Caco-2 (cell line): ENCODE measurements around the gene TRIM24. TPM values are rescaled to one million over a fixed set of nuclear protein-coding genes. Genes with fewer than 3 reads are reported as not detected.

Experiments used
- BruUV-seq: library from RNA; stranded (reverse); fragments of 400-500 nt; replicated peaks from 2 replicates; lab custom pipeline; 2021; lab: Mats Ljungman, UMichigan
- CTCF ChIA-PET: fragments of 300-600 bp; sonication (Branson Sonifier 250); formaldehyde crosslinking; loops from one replicate; lab custom pipeline; 2022; ENCODE audit warnings: antibody characterized with exemption; lab: Charles Lee
- POLR2A ChIA-PET: fragments of 300-600 bp; sonication (Branson Sonifier 250); formaldehyde crosslinking; loops from one replicate; lab custom pipeline; 2022; ENCODE audit warnings: antibody characterized with exemption; lab: Charles Lee
- DNase-seq, 2 experiments: peaks; one replicate each; pipeline versions ENCODE4 v3.0.0 to v3.0.0-alpha.2; 2020 to 2022
- H3K27me3 ChIP-seq: replicated peaks from 2 replicates; pipeline ENCODE4 v1.6.0; 2011; ENCODE audit warnings: low read length; ENCODE audit not compliant: control insufficient read depth, insufficient read depth
- H3K36me3 ChIP-seq: 2 replicates; pipeline ENCODE4 v1.5.1; 2011; ENCODE audit warnings: low read length; ENCODE audit not compliant: control insufficient read depth, insufficient read depth
- H3K4me1 ChIP-seq: fragments of 250-450 bp; sonication (Bioruptor Pico); 2 replicates; pipeline ENCODE4 v1.5.1; 2020; ENCODE audit warnings: mild to moderate bottlenecking
- H3K4me3 ChIP-seq: 2 replicates; pipeline ENCODE4 v1.5.1; 2011; ENCODE audit warnings: low read depth, mild to moderate bottlenecking, control low read depth, low read length
- H3K9me3 ChIP-seq: fragments of 250-450 bp; sonication (Bioruptor Pico); 2 replicates; pipeline ENCODE4 v1.5.1; 2020; ENCODE audit warnings: mild to moderate bottlenecking, moderate library complexity
- H3K27ac Mint-ChIP-seq: one replicate; pipeline ENCODE4 v1.8.0; 2022; ENCODE audit warnings: mixed read lengths; ENCODE audit not compliant: unreplicated experiment
- H3K27me3 Mint-ChIP-seq: one replicate; pipeline ENCODE4 v1.8.0; 2022; ENCODE audit warnings: mixed read lengths; ENCODE audit not compliant: insufficient read depth, unreplicated experiment
- H3K36me3 Mint-ChIP-seq: one replicate; pipeline ENCODE4 v1.8.0; 2022; ENCODE audit warnings: mild to moderate bottlenecking, mixed read lengths; ENCODE audit not compliant: insufficient read depth, unreplicated experiment
- H3K4me1 Mint-ChIP-seq: one replicate; pipeline ENCODE4 v1.8.0; 2022; ENCODE audit warnings: low read depth, mixed read lengths; ENCODE audit not compliant: unreplicated experiment
- H3K4me3 Mint-ChIP-seq: one replicate; pipeline ENCODE4 v1.8.0; 2022; ENCODE audit warnings: mild to moderate bottlenecking, moderate library complexity, mixed read lengths; ENCODE audit not compliant: unreplicated experiment
- H3K9me3 Mint-ChIP-seq: one replicate; pipeline ENCODE4 v1.8.0; 2022; ENCODE audit warnings: mixed read lengths; ENCODE audit not compliant: unreplicated experiment
- CTCF ChIP-seq, 2 experiments: fragments of 200-600 bp in 1 of 2; IDR thresholded peaks; 1 replicate in 1 of 2; 2 replicates in 1 of 2; pipeline versions ENCODE4 v1.5.1 to v1.8.0; 2011 to 2022; ENCODE audit warnings: antibody characterized with exemption in 1 of 2, control low read depth in 1 of 2, inconsistent platforms in 1 of 2, low read depth in 1 of 2, low read length in 1 of 2, mild to moderate bottlenecking in 1 of 2, moderate library complexity in 1 of 2; ENCODE audit not compliant: insufficient read depth in 1 of 2, severe bottlenecking in 1 of 2, unreplicated experiment in 1 of 2
- intact Hi-C: fragments of 100-400 bp; cut with micrococcal nuclease; formaldehyde crosslinking; loops from one replicate; pipeline ENCODE4 v1.10.0; 2022; ENCODE audit not compliant: unreplicated experiment
- total RNA-seq: library from RNA; stranded (reverse); gene quantifications from 2 replicates; pipeline ENCODE4 v1.2.3, GENCODE V29; 2022

TRIM24 gene
- total RNA-seq, 1 experiment from 2014 or later: 58.2 TPM

DNA sequence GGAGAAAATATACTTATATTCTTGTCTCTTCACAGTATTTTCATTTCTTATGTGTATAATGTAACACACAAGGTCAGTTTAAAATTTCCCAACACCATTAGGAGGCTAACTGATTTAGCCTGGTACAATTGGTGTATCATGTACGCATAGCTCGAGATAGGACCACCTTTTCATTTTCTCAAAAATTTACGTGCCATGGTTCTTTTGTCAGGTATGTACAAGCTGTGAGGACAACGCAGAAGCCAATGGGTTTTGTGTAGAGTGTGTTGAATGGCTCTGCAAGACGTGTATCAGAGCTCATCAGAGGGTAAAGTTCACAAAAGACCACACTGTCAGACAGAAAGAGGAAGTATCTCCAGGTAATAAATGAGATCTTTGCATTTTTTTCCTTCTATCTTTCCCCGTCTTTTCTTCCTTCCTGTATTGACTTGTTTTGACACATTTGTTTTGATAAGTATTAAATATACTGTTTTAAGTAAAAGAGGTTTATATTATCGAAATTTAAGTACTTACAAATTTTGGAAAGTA, 55.0 kb downstream of the TRIM24 start:
- Histone ChIP-seq H3K36me3 (peaks cover 9% of the 10 kb centered on the region), H3K4me3 (no peak overlapping the region), H3K9me3 (peaks cover 14% of the 10 kb centered on the region), H3K27me3 (no peaks in the 10 kb centered on the region), H3K4me1 (peaks cover 8% of the 10 kb centered on the region)
- ChIA-PET POLR2A (no interaction called here), CTCF (interaction anchor here (1.5 kb wide), 1 partner anchor 224 kb away, joined by 5 read pairs; no protein-coding TSS in a partner anchor)
- Mint-ChIP-seq H3K4me3 (no peak overlapping the region), H3K27me3 (no peaks in the 10 kb centered on the region), H3K9me3 (no peaks in the 10 kb centered on the region), H3K27ac (no peak overlapping the region), H3K4me1 (peaks cover 15% of the 10 kb centered on the region), H3K36me3 (peaks cover 86% of the 10 kb centered on the region)
- BruUV-seq: no TSS peak
- DNase-seq: no peak
- intact Hi-C loops: no loop called here
- TF ChIP-seq CTCF (IDR thresholded peaks at IDR 0.05; ENCODE audit: insufficient read depth in 1 of 2, low read depth in 1 of 2, low read length in 1 of 2, severe bottlenecking in 1 of 2, unreplicated experiment in 1 of 2): no peak

DNA sequence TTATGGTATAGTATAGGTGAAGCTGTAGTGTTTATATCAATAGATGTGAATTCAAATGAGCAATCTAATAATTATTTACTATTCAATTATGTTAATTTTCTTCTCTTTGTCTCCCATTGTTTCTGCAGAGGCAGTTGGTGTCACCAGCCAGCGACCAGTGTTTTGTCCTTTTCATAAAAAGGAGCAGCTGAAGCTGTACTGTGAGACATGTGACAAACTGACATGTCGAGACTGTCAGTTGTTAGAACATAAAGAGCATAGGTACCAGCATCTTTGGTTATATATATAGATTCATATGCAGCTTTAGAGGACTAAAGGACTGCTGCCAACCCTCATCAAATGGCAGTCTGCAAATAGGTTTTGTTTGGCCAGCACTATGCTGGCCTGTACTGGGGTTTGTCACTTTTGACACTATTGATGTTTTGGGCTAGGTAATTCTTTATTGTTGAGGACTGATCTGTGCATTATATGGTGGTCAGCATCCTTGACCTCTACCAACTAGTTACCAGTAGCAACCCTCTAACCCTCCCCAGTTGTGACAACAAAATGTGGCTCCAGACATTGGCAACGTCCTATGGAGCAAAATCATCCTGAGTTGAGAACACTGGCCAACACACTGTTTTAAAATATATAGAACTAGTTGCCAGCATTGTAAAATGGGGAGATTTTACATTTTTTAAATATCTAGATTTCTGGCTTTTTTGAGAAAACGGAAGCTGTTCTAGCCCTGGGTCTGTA, 59.2 kb downstream of the TRIM24 start:
- Histone ChIP-seq H3K4me1 (peaks cover 8% of the 10 kb centered on the region; the same call in 1 of the 2 replicates), H3K4me3 (no peak overlapping the region), H3K9me3 (no peaks in the 10 kb centered on the region; the same call in 1 of the 2 replicates), H3K36me3 (peaks cover 2% of the 10 kb centered on the region), H3K27me3 (no peaks in the 10 kb centered on the region)
- Mint-ChIP-seq H3K9me3 (peaks cover 12% of the 10 kb centered on the region), H3K27ac (no peak overlapping the region), H3K4me3 (no peak overlapping the region), H3K27me3 (no peaks in the 10 kb centered on the region), H3K36me3 (peaks cover 86% of the 10 kb centered on the region), H3K4me1 (peaks cover 8% of the 10 kb centered on the region)
- no peak for DNase-seq
- ChIA-PET POLR2A (no interaction called here), CTCF (no interaction called here)
- intact Hi-C loops: no loop called here
- TF ChIP-seq CTCF (IDR thresholded peaks at IDR 0.05; ENCODE audit: insufficient read depth in 1 of 2, low read depth in 1 of 2, low read length in 1 of 2, severe bottlenecking in 1 of 2, unreplicated experiment in 1 of 2): no peak
- BruUV-seq: no TSS peak

GRCh38 chr7:138520742-138521141, 60.7 kb downstream of the TRIM24 start:
- BruUV-seq: no TSS peak
- Mint-ChIP-seq H3K36me3 (peaks cover 79% of the 10 kb centered on the region), H3K27ac (no peak overlapping the region), H3K4me1 (no peaks in the 10 kb centered on the region), H3K27me3 (no peaks in the 10 kb centered on the region), H3K4me3 (no peak overlapping the region), H3K9me3 (peaks cover 12% of the 10 kb centered on the region)
- H3K4me1 ChIP-seq: no peaks in the 10 kb centered on the region
- POLR2A ChIA-PET: no interaction called here
- CTCF ChIA-PET: no interaction called here
- H3K9me3 ChIP-seq: peaks cover 1% of the 10 kb centered on the region; the same call in 1 of the 2 replicates
- H3K4me3 ChIP-seq: no peak overlapping the region
- TF ChIP-seq CTCF (IDR thresholded peaks at IDR 0.05; ENCODE audit: insufficient read depth in 1 of 2, low read depth in 1 of 2, low read length in 1 of 2, severe bottlenecking in 1 of 2, unreplicated experiment in 1 of 2): no peak
- DNase-seq: no peak
- intact Hi-C loops: no loop called here
- no peaks in the 10 kb centered on the region for H3K27me3 ChIP-seq
- H3K36me3 ChIP-seq: peaks cover 2% of the 10 kb centered on the region
